Measurements from ENCODE around the gene RAB37.
A peak's percentile ranks its signal among the peaks of the same experiment; 100 is the strongest.

RAB37 gene

GRCh38 chr17:74771319-74771914 is 34.4 kb downstream of the RAB37 start:
- H3K4me3 ChIP-seq (ENCODE audit: low read length) = no peak overlapping the region
- no peak for DNase-seq (ENCODE audit: low read depth)
- TF ChIP-seq CTCF (conservative IDR thresholded peaks at IDR 0.05; ENCODE audit: low read depth, low read length) = no peak

GRCh38 chr17:74772053-74772452 is 35.0 kb downstream of the RAB37 start:
- TF ChIP-seq CTCF (conservative IDR thresholded peaks at IDR 0.05; ENCODE audit: low read depth, low read length) = no peak
- H3K4me3 ChIP-seq (ENCODE audit: low read length) = no peak overlapping the region
- no peak for DNase-seq (ENCODE audit: low read depth)

- no peak for TF ChIP-seq CTCF (conservative IDR thresholded peaks at IDR 0.05; ENCODE audit: low read depth, low read length)
- DNase-seq (ENCODE audit: low read depth) = no peak
- no peak overlapping the region for H3K4me3 ChIP-seq (ENCODE audit: low read length)
Measured at GRCh38 chr17:74773414-74773813, 36.4 kb downstream of the RAB37 start.

GRCh38 chr17:74773871-74774286 is 36.8 kb downstream of the RAB37 start:
- TF ChIP-seq CTCF (conservative IDR thresholded peaks at IDR 0.05; ENCODE audit: low read depth, low read length) = no peak
- no peak overlapping the region for H3K4me3 ChIP-seq (ENCODE audit: low read length)
- no peak for DNase-seq (ENCODE audit: low read depth)

- TF ChIP-seq CTCF (conservative IDR thresholded peaks at IDR 0.05; ENCODE audit: low read depth, low read length) = no peak
- peak overlapping the region; percentile 90 for H3K4me3 ChIP-seq (ENCODE audit: low read length)
- DNase-seq (ENCODE audit: low read depth) = no peak
Measured at GRCh38 chr17:74775409-74776043, 38.5 kb downstream of the RAB37 start.

- no peak for TF ChIP-seq CTCF (conservative IDR thresholded peaks at IDR 0.05; ENCODE audit: low read depth, low read length)
- peak within 1 kb of the TSS; percentile 90 for H3K4me3 ChIP-seq (ENCODE audit: low read length)
- DNase-seq (ENCODE audit: low read depth) = peak; percentile 81
Measured at GRCh38 chr17:74776044-74776962, 39.2 kb downstream of the RAB37 start, which contains the start of gene NAT9. Gene NAT9 (minus strand): TSS chr17:74776345. CDS start chr17:74775698, 647 bp downstream.
